HepG2 (cell line): ENCODE results near the gene NOX3.

Experiments used
- CEBPB ChIP-seq: IDR thresholded peaks from 2 replicates; pipeline ENCODE4 v1.6.1; 2011; ENCODE audit warnings: low read depth, low read length, improper control_type of control experiment, borderline replicate concordance
- E2F1 ChIP-seq: sonication (generic); formaldehyde crosslinking; IDR thresholded peaks from 2 replicates; pipeline ENCODE4 v1.5.0; 2020; ENCODE audit warnings: missing genetic modification reagents
- HNRNPL ChIP-seq: fragments of 200-400 bp; formaldehyde crosslinking; IDR thresholded peaks from 2 replicates; pipeline ENCODE4 v1.6.1; 2017; ENCODE audit warnings: mild to moderate bottlenecking, low read depth, low read length
- HNRNPUL1 ChIP-seq: fragments of 200-400 bp; formaldehyde crosslinking; IDR thresholded peaks from 2 replicates; pipeline ENCODE4 v1.6.1; 2017; ENCODE audit warnings: low read depth, mild to moderate bottlenecking, low read length, moderate library complexity
- TFE3 ChIP-seq: IDR thresholded peaks from 2 replicates; pipeline ENCODE4 v1.6.1; 2016
- ZNF274 ChIP-seq: sonication (generic); formaldehyde crosslinking; IDR thresholded peaks from 2 replicates; pipeline ENCODE4 v1.5.1; 2020; ENCODE audit warnings: mild to moderate bottlenecking, missing genetic modification reagents
- ZNF75D ChIP-seq: sonication (generic); formaldehyde crosslinking; IDR thresholded peaks from 2 replicates; pipeline ENCODE4 v1.8.1; 2023; ENCODE audit warnings: missing genetic modification reagents, mild to moderate bottlenecking, borderline replicate concordance

- no peak for TF ChIP-seq ZNF274
- no peak for TF ChIP-seq CEBPB
- no peak for TF ChIP-seq ZNF75D (CRISPR knock-in tag)
- TF ChIP-seq E2F1 = no peak
- no peak for TF ChIP-seq HNRNPL
- no peak for TF ChIP-seq HNRNPUL1
- no peak for TF ChIP-seq TFE3 (CRISPR knock-in tag)
Observed at GRCh38 chr6:155412335-155412734, 43.3 kb downstream of the NOX3 start.
